HL-60/S4 (cell line): ENCODE results near the gene PTGDS.

Experiments
- in situ Hi-C: fragments of 300-500 bp; cut with MboI; formaldehyde crosslinking; loops from 2 replicates; pipeline ENCODE4 v1.14.3; 2022; ENCODE audit warnings: low sequenced_read_pairs

The PTGDS gene

DNA sequence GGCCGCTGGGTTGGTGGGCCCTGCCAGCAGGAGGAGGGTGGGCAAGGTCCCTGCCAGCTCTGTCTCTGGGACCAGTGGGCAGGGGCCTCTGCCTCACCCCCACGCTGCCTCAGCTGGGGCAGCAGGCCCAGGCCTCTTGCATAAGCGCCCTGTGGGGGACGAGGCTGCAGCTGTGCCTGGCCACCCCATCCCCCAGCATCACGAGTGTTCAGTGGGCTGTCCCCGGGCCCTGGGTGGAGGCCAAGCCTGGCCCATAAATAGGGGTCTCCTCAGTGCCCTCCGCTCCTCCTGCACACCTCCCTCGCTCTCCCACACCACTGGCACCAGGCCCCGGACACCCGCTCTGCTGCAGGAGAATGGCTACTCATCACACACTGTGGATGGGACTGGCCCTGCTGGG, at the start of gene PTGDS:
Gene PTGDS, plus strand, starts transcription at position 282 of the 400 bp plus-strand sequence. Its CDS starts 75 bp downstream, at position 357.
- in situ Hi-C loops: no loop called here

DNA sequence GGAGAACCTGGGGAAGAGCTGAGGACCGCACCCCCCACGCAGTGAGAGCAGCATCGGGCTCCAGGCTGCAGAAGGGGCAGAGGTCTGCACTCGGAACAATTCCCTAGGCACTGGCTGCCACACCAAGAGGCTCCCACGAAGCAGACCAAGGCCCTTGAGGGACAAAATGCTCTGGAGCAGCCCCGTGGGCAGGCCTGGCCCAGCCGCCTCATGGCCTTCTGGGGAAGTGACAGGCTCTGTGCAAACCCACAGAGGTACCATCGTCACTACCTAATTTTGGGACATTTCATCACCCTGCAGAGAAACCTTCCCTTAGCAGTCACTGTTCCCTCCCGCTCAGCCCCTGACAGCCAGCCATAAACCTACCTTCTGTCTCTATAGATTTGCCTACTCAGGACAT, 48.7 kb upstream of the PTGDS start:
- in situ Hi-C loops: no loop called here

DNA sequence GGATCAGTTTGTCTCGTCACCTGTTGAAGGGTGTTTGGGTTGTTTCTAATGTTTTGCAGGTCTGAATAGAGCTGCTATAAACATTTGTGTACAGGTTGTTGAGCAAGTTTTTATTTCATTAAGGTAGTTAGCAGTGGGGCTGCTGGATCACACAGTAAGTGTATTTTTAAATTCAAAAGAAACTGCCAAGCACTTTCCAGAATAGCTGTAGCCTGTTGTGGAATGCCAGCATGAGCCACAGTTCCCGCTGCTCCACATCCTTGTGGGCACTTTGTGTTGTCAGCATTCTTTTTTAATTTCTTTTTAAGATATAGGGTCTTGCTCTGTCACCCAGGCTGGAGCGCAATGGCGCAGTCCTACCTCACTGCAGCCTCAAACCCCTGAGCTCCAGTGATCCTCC, 47.3 kb upstream of the PTGDS start:
- in situ Hi-C loops: no loop called here

DNA sequence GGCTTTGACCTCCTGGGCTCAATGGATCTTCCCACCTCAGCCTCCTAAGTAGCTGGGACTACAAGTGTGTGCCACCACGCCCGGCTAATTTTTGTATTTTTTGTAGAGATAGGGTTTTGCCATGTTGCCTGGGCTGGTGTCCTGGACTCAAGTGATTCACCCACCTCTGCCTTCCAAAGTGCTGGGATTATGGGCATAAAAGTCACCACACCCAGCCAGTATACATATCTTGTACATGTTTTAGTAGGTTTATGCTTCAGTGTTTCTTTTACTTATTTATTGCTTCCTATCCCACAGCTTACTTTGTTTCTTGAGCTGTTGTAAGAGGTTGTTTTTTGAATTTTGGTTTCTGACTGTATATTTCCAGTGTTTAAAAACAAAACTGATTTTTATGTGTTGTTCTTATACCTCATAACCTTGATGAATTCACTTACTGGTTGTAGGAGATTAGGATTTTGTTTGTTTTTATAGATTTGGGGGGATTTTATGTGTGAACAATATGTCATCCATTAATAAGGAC, 45.6 kb upstream of the PTGDS start:
- in situ Hi-C loops: no loop called here

DNA sequence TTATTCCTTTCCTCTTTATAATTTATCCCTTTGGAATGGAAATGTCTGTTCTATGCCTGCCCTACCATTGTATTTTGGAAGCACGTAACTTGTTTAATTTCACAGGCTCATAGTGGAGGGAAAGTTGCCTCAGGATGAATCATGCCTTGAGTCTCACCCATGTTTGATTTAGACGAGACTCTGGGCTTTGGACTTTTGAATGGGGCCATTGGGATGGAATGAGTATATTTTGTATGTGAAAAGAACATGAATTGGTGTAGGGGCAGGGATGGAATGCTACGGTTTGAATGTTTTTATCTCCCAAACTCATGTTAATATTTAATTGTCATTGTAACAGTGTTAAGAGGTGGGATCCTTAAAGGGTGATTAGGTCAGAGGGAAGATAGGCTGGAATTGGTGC, 43.0 kb upstream of the PTGDS start:
- in situ Hi-C loops: no loop called here

DNA sequence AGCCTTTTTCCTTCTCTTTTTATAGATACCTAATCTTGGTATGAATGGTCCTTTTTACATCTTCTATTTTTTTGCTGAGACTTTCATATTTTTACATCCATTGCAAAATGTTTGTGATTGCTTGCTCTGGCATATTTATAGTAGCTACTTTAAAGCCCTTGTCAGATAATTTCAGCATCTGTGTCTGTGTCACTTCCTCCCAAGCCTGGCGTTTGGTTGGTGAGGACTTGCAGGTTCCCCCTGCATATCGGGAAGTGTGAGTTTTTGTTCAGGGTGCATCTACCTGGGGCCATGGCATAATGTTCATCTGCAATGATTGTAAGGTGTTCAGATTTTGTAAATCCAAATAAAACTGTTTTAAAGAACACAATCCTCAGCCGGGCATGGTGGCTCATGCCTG, 41.7 kb upstream of the PTGDS start:
- in situ Hi-C loops: no loop called here

DNA sequence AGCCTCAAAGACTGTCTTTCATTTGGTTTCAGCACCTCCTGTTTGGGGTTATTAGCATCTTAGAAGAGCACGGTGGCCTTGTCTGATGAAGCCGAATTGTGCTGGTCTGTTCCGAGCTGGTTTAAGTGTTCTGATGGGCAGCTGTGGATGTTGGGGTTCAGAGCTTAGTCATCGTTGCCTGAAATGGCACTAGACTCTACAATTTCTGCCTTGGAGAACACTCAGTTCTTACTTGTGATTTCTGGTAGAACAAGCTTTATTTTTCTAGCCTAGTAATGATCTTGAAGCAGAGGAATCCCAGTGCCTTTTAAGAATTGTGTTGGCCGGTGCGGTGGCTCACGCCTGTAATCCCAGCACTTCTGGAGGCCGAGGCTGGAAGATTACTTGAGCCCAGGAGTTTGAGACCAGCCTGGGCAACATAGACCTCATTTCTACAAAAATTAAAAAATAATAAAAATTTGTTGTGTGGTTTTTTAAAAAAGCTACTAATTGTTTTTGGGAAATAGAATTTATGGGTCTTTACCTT, 40.6 kb upstream of the PTGDS start:
- in situ Hi-C loops: no loop called here

DNA sequence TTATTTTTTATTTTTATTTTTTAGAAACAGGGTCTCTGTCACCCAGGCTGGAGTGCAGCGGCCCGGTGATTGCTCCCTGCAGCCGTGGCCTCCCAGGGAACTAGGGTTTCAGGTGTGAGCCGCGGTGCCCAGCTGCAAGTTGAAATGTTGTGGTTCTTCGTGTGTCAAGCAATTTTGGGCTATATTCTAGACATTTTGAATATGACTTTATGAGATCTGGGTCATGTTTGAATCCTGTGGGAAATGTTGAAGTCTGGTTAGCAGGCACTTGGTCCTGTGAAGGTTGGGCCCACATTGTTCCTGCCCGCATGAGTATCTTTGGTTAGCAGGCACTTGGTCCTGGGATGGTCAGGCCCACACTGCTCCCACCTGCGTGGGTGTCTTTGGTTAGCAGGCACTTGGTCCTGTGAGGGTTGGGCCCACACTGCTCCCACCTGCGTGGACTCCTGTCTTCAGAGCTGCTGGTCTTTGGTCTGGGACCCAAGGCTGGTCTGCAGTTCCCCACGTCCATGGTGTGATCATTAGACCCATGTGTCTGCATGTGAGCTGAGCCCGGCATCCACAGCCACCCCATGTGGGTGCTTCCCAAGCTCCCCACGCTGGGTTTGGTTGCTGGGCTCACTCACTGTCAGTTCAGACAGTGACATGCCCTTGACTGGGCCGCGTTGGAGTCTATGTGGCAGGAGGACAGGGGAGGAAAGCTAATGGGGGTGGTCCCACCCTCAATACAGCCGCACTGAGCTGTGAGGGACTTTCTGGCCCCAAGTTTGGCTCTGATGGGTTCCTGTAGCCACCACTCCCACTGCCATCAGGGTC, 39.9 kb upstream of the PTGDS start:
- in situ Hi-C loops: no loop called here

DNA sequence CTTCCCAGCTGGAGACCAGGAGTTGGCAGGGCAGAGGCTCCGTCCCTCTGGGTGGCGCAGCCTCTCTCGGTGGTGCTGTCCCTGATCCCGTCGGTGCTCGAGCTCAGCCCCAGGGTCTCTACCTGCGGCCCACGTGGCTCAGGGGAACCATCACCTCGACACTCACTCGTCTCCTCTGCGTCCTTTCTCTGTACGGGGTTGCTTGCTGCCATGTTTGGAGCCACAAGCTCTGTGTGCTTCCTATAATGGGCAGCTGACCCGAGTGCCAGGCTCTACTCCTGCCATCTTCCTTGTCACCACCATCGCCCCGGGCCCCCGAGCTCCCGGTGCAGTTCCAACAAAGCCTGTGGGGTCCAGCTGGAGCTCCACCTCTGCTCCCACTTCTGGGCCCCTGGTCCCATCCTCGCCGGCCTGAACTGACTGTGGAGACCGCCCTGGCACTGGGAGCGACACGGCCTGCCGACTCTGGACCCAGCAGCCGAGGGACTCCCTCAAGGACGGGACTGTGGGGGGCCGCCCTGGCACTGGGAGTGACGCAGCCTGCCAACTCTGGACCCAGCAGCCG, 37.8 kb upstream of the PTGDS start:
- in situ Hi-C loops: no loop called here

DNA sequence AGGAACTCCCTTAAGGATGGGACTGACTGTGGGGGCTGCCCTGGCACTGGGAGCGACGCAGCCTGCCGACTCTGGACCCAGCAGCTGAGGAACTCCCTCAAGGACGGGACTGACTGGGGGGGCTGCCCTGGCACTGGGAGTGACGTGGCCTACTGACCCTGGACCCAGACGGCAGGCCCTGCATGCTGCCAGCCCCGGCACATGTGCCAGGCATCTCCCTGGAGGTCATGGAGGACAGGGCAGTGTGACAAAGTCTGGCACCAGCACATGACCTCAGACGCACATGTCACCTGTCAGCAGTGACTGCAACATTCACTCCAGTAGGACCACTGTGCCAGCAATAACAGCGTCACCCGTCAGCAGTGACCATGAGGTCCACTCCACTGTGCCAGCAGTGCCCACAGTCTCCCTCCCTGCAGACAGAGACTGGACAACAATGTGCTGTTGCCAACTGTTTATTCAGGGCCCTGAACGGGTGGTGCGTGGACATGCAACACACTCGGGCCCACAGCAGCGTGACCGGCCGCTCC, 37.2 kb upstream of the PTGDS start:
- in situ Hi-C loops: no loop called here

DNA sequence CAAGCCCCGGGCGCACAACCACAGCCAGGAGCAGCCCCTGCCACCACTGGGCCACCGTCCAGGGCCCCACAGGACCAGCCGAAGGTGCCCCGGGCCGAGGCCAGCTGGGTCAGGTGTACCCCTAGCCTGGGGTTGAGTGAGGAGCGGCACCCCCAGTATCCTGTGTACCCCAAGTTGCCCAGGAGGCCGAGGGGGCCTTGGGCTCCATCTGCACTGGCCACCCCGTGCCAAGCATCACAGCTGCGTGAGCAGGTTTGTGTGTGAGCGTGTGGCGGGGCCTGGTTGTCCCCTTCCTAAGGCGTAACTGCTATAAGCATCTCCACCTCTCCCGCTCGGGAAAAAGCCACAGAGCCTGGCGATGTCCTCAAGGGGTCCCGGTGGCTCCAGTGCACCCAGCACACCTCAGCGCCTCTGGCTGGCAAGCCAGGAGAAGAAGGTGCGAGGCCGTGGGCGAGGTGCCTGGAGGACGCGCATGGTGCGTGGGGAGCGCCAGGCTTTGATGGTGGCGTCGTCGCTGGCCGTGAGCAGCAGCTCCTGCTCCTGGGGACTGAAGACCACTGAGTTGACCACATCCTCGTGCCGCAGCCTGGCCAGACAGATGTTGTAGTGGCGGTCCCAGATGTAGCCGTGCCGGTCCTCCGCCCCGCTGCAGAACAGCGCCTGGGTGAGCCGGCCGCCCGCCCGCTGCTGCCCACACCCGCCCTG, 36.6 kb upstream of the PTGDS start:
- in situ Hi-C loops: no loop called here

DNA sequence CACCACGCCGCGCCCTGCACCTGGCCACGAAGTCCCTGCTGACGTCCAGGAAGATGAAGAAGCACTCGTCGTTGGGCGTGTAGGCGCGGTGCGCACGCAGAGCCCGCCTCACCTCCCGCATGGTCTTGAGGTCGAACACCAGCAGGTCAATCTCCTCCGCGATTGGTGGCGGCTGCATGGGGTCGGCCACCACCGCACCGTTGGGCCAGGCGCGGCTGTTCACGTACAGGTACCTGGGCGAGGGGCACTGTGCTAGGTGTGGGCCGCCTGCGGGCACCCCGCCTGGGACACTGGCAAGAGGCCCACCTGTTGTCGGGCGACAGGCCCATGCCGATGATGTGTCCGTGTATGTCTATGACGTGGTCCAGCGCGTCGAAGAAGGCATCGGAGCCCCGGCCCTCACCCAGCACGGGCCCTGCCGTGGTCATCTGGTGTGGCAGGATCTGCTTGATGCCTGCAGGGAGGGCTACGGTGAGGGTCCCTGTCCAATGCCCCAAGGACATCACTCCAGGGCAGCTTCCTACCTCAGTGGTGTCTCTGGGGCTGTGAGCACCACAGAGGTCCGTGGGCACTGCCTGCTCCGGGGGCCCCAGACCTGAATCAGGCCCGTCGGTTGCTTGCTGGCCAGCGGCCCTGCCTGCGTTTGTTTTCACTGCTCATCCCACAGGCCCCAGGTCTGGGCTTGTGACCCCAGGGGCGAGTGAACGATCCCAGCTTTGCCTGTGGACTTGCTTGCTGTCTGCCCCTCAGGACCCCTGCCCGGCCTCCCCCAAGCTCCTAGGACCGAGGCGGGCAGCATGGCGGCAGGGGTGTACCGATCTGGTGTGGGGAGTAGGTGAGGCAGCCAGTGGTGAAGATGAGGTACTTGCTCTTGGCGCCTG, 35.8 kb upstream of the PTGDS start:
- in situ Hi-C loops: no loop called here

DNA sequence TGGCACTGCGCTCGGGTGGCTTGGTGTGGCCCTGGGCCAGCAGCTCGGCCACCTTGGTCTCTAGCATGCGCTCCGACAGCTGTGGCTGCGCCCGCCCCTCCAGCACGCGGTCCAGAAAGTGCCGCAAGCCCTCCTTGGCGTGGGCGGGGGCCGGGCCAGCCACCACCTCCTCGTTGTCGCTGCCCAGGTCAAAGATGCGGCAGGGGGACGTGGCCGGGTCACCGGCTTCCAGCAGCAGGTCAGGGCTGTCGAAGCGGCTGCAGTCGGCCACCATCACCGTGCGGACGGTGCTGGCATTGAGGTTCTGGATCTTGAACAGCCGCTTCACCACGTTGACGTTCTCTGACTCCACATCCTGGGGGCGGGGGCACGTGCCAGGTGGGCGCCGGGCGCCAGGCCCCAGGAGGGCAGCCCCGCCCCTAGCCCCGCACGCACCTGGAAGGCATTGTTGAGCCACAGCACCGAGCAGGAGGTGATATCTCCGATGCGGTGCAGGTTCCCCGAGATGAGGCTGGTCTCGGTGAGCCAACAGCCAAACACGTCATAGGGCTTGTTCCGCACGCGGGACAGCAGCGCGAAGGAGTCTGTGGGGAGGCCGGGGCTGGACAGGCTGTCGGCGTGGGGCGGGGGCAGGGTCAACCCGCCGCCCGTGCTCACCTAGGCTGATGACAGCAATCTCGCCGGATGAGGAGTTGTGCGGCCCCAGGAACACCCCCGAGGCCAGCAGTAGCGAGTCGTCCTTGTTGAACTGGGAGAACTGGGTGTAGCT, 35.0 kb upstream of the PTGDS start:
- in situ Hi-C loops: no loop called here

DNA sequence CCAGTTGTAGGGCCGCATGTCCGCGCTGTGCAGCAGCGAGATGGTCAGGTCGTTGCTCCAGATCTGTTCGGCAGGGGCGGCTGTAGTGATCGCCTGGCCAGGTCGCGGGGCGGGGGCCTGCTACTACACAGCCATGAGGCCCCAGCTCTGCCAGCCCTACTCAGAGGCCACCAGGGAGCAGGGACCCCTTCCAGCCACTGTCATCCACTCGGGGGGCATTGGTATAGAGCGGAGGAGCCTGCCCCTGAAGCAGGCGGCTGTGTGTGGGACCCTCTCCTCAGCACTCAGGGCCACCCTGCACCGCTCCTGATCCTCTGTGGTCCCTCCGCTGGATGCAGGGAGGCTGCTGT, 34.4 kb upstream of the PTGDS start:
- in situ Hi-C loops: no loop called here

DNA sequence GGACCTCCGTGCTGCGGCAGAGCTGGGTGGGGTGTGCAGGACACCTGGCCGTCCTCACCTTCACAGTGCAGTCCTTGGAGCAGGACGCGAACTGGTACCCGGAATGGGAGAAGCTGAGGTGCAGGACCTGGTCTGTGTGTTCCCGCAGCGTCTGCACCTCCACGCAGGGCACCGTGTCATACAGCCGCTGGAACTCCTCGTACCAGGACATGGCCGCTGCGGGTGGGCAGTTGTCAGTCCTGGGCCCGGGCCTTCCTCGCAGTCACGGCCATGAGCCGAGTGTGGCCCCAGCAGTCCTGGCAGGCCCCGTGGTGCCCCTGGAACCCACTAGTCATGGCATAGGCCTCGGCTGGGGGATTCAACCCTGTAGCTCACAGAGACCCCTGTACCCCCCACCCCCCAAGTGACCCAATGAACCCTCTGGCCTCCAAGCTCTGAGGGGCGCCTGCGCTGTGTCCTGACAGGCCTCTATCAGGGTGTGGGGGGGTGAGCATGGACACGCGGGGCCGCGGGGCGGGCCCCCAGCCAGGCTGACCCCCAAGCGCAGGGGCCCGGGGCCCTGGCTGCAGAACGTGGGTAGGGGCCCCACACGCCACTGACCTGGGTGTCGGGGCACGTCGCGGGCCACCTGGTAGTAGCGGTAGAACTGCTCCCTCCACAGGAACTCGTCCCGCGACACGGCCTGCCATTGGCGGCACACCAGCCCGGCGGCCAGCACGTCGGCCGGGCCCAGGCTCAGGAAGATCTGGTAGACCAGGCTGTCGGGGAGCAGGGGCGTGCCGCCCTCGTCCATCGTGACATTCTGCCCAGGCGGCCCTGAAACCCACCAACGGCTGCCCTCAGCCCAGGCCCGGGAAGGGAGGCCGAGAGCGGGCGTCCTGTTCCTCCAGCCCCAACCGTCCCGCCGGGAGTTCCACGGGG, 33.8 kb upstream of the PTGDS start:
- in situ Hi-C loops: no loop called here

DNA sequence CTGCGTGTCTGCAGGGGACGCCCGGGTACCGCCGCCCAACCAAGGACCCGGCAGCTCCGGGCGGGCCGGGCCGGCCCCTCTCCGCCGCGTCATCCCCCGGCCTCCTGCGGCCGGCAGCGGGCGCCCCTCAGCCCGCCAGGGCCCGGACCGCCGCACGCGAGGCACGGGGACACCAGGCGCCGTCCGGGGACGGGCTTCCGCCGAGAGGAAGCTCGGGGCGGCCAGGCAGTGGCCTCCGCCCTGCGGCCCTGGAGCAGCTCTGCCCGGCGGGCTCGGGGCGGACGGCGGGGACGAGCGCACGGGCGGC, 33.1 kb upstream of the PTGDS start:
- in situ Hi-C loops: no loop called here

DNA sequence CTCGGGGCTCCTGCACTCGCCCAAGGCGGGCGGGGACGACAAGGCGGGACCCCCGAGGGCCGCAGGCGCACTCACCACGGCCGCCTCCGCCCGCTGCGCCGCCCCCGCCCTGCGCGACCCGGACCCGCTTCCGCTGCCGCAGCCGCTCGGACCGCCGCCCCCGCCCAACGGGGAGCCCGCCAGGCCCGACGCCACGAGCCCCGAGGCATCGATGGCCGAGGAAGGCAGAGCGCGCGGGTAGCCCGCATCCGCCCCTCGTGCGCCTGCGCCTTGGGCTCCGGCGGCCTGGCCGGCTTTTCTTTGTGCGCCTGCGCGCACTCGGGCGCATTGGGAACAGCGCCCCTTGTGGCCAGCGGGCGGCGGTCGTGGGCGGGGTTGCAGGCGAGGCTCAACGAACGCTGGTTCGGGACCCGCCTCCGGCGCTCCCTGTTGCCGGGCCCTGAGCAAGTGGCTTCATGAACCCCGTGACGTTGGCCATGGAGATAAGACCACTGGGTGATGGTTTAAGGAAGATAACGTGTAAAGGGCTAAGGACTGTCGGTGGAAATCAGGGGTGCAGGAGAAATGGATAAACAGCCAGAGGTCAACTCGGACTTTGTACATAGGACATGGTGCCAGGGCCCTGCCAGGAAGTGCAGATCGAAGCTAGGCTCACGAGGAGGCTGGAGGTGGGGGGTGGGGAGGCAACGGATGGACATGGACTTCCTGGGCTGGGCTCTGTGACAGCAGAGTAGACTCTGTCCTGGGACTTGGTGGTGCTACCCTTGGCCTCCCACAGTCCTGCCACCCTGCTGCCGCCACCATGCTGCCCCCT, 32.6 kb upstream of the PTGDS start, which contains the start of the genes C8G and FBXW5:
Gene C8G, plus strand, starts transcription at position 725 of the 814 bp plus-strand sequence. Its CDS starts 78 bp downstream, at position 803.
Gene FBXW5, minus strand, starts transcription at position 220 of the 814 bp plus-strand sequence. CDS start 655 bp downstream, outside the sequence.
- in situ Hi-C loops: no loop called here
